WTC11 (cell line): ENCODE results near the gene ZBTB12. TPM values are rescaled to one million over a fixed set of nuclear protein-coding genes. Genes with fewer than 3 reads are reported as not detected.
"Not testable (repeated sequence)": the region's sequence is repeated elsewhere in the genome, so short reads cannot be mapped to it uniquely, and the experiment has no call there.

Experiments
- ATAC-seq: fragments of 200-7000 bp; cut with Tn5 transposase; 2 replicates; pipeline ENCODE4 v1.10.0; 2021; ENCODE audit warnings: mild to moderate bottlenecking, moderate library complexity
- CTCF ChIA-PET: fragments of 300-600 bp; sonication (Branson Sonifier 250); formaldehyde crosslinking; loops from one replicate; lab custom pipeline; 2021; ENCODE audit warnings: antibody characterized with exemption; lab: Charles Lee
- POLR2A ChIA-PET: fragments of 350-600 bp; sonication (Branson Sonifier 250); formaldehyde crosslinking; loops from one replicate; lab custom pipeline; 2021; ENCODE audit warnings: antibody characterized with exemption; lab: Charles Lee
- DNase-seq: peaks from one replicate; pipeline ENCODE4 v3.0.0; 2021; ENCODE audit warnings: low spot score
- H3K27ac Mint-ChIP-seq: 2 replicates; pipeline ENCODE4 v1.8.0; 2021; ENCODE audit warnings: mixed read lengths
- H3K27me3 Mint-ChIP-seq: 2 replicates; pipeline ENCODE4 v1.8.0; 2021; ENCODE audit warnings: low read depth, mild to moderate bottlenecking, moderate library complexity, mixed read lengths
- H3K36me3 Mint-ChIP-seq: 2 replicates; pipeline ENCODE4 v1.8.0; 2021; ENCODE audit warnings: mixed read lengths
- H3K4me1 Mint-ChIP-seq: 2 replicates; pipeline ENCODE4 v1.8.0; 2022; ENCODE audit warnings: mixed read lengths
- H3K4me3 Mint-ChIP-seq: 2 replicates; pipeline ENCODE4 v1.8.0; 2021; ENCODE audit warnings: mild to moderate bottlenecking, moderate library complexity, mixed read lengths
- H3K9me3 Mint-ChIP-seq: 2 replicates; pipeline ENCODE4 v1.8.0; 2021; ENCODE audit warnings: mixed read lengths
- ATF1 ChIP-seq: sonication (generic); formaldehyde crosslinking; IDR thresholded peaks from 2 replicates; pipeline ENCODE4 v1.8.1; 2023; ENCODE audit warnings: mild to moderate bottlenecking, moderate library complexity, missing genetic modification reagents
- GABPB1 ChIP-seq: sonication (generic); formaldehyde crosslinking; IDR thresholded peaks from 2 replicates; pipeline ENCODE4 v1.8.1; 2023; ENCODE audit warnings: mild to moderate bottlenecking, missing genetic modification reagents
- GRHL2 ChIP-seq: fragments of 250-450 bp; sonication (Bioruptor Pico); IDR thresholded peaks from 2 replicates; pipeline ENCODE4 v1.8.0; 2022; ENCODE audit warnings: mild to moderate bottlenecking, moderate library complexity; ENCODE audit not compliant: insufficient replicate concordance, severe bottlenecking
- KAT7 ChIP-seq: sonication (generic); formaldehyde crosslinking; IDR thresholded peaks from 2 replicates; pipeline ENCODE4 v1.8.1; 2023; ENCODE audit warnings: missing genetic modification reagents, mild to moderate bottlenecking, borderline replicate concordance
- NFE2L1 ChIP-seq: sonication (generic); formaldehyde crosslinking; IDR thresholded peaks from 2 replicates; pipeline ENCODE4 v1.8.1; 2023; ENCODE audit warnings: missing genetic modification reagents
- PRDM15 ChIP-seq: sonication (generic); formaldehyde crosslinking; IDR thresholded peaks from 2 replicates; pipeline ENCODE4 v1.8.0; 2022; ENCODE audit warnings: missing genetic modification reagents
- STAT6 ChIP-seq: sonication (generic); formaldehyde crosslinking; conservative IDR thresholded peaks from 2 replicates; pipeline ENCODE4 v1.8.1; 2023; ENCODE audit warnings: mild to moderate bottlenecking, low read depth, missing genetic modification reagents, moderate library complexity
- TEAD4 ChIP-seq: sonication (generic); formaldehyde crosslinking; IDR thresholded peaks from 2 replicates; pipeline ENCODE4 v1.8.0; 2022; ENCODE audit warnings: mild to moderate bottlenecking, missing genetic modification reagents
- total RNA-seq: library from RNA; stranded (reverse); gene quantifications from 3 replicates; pipeline ENCODE4 v1.2.3, GENCODE V29; 2021
- TF ChIP-seq, protein P1 (sequence below): sonication (generic); formaldehyde crosslinking; IDR thresholded peaks from 2 replicates; pipeline ENCODE4 v1.8.1; 2022; ENCODE audit warnings: low read depth, missing genetic modification reagents, borderline replicate concordance
- TF ChIP-seq, protein P2 (sequence below): sonication (generic); formaldehyde crosslinking; conservative IDR thresholded peaks from 2 replicates; pipeline ENCODE4 v1.8.1; 2022; ENCODE audit warnings: mild to moderate bottlenecking, missing genetic modification reagents
- TF ChIP-seq, protein P3 (sequence below): sonication (generic); formaldehyde crosslinking; IDR thresholded peaks from 2 replicates; pipeline ENCODE4 v1.8.1; 2022; ENCODE audit warnings: mild to moderate bottlenecking, moderate library complexity, missing genetic modification reagents
- TF ChIP-seq, protein P4 (sequence below): fragments of 200-600 bp; IDR thresholded peaks from 2 replicates; pipeline ENCODE4 v1.8.0; 2022; ENCODE audit warnings: antibody characterized with exemption
- TF ChIP-seq, protein P5 (sequence below): sonication (generic); formaldehyde crosslinking; IDR thresholded peaks from 2 replicates; pipeline ENCODE4 v1.8.1; 2023; ENCODE audit warnings: mild to moderate bottlenecking, missing genetic modification reagents, moderate library complexity

Gene ZBTB12
- total RNA-seq, 1 experiment from 2014 or later = 24.0 TPM

- TF ChIP-seq TEAD4 (CRISPR knock-in tag) = no peak
- TF ChIP-seq, protein P1, sequence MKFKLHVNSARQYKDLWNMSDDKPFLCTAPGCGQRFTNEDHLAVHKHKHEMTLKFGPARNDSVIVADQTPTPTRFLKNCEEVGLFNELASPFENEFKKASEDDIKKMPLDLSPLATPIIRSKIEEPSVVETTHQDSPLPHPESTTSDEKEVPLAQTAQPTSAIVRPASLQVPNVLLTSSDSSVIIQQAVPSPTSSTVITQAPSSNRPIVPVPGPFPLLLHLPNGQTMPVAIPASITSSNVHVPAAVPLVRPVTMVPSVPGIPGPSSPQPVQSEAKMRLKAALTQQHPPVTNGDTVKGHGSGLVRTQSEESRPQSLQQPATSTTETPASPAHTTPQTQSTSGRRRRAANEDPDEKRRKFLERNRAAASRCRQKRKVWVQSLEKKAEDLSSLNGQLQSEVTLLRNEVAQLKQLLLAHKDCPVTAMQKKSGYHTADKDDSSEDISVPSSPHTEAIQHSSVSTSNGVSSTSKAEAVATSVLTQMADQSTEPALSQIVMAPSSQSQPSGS (CRISPR knock-in tag) = no peak
- no peak for TF ChIP-seq KAT7
These were observed 13.5 kb upstream of the ZBTB12 start (continued) for GRCh38 chr6:31915351-31915750.

DNA sequence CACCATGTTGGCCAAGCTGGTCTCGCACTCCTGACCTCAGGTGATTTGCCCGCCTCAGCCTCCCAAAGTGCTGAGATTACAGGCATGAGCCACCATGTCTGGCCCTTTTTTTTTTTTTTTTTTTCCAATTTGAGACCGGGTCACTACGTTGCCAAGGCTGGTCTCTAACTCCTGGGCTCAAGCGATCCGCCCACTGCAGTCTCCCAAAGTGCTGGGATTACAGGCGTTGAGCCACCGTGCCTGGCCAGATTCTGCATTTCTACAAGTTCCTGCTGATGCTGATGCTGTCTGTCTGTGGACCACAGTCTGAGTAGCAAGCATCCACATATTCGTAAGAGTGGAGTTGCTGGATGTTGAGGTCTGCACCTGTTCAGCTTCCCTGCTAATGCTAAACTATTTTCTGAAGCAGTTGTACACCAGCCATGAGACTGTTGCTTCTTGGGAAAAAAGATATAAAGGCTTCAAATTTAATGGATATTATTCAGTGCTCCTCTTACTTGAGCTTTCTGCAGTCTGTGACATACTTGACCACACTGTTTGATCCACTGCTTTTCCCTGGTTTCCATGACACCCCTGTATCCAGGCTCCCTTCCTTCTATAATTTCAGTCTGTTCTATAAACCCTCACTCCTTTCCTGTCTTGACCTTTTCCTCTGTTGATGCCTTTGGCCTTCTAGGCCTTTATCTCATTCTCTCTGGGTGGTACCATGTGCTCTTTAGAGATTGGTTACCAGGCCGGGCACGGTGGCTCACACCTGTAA, 10.1 kb upstream of the ZBTB12 start:
- peaks cover 5% of the 10 kb centered on the region; the same call in 1 of the 2 replicates for H3K9me3 Mint-ChIP-seq
- POLR2A ChIA-PET = no interaction called here
- H3K4me1 Mint-ChIP-seq = no peaks in the 10 kb centered on the region
- H3K27ac Mint-ChIP-seq = no peak overlapping the region
- TF ChIP-seq PRDM15 (CRISPR knock-in tag) (no peak), ATF1 (no peak), GABPB1 (no peak), GRHL2 (no peak)
- TF ChIP-seq, protein P2, sequence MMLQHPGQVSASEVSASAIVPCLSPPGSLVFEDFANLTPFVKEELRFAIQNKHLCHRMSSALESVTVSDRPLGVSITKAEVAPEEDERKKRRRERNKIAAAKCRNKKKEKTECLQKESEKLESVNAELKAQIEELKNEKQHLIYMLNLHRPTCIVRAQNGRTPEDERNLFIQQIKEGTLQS (CRISPR knock-in tag) = no peak
- TF ChIP-seq, protein P3, sequence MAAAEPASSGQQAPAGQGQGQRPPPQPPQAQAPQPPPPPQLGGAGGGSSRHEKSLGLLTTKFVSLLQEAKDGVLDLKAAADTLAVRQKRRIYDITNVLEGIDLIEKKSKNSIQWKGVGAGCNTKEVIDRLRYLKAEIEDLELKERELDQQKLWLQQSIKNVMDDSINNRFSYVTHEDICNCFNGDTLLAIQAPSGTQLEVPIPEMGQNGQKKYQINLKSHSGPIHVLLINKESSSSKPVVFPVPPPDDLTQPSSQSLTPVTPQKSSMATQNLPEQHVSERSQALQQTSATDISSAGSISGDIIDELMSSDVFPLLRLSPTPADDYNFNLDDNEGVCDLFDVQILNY (CRISPR knock-in tag) = no peak
- DNase-seq (no peak), ATAC-seq (no peak)
- no peaks in the 10 kb centered on the region; the same call in none of the 2 replicates for H3K27me3 Mint-ChIP-seq
- no peak overlapping the region for H3K4me3 Mint-ChIP-seq
- no peaks in the 10 kb centered on the region for H3K36me3 Mint-ChIP-seq
- CTCF ChIA-PET = interaction anchor here (0.7 kb wide), 1 partner anchor 40 kb away, joined by 4 read pairs; no protein-coding TSS in a partner anchor

- DNase-seq, H3K9me3 Mint-ChIP-seq, H3K27ac Mint-ChIP-seq, H3K27me3 Mint-ChIP-seq, POLR2A ChIA-PET, H3K4me3 Mint-ChIP-seq, ATAC-seq, H3K4me1 Mint-ChIP-seq, H3K36me3 Mint-ChIP-seq: not testable (repeated sequence)
- CTCF ChIA-PET = interaction anchor here (0.6 to 1.7 kb wide), 3 partner anchors 14 to 44 kb away, joined by 3 to 4 read pairs (median 3); partner anchors contain the start of gene CFB
These were observed 7.4 kb upstream of the ZBTB12 start for GRCh38 chr6:31909298-31909697.

DNA sequence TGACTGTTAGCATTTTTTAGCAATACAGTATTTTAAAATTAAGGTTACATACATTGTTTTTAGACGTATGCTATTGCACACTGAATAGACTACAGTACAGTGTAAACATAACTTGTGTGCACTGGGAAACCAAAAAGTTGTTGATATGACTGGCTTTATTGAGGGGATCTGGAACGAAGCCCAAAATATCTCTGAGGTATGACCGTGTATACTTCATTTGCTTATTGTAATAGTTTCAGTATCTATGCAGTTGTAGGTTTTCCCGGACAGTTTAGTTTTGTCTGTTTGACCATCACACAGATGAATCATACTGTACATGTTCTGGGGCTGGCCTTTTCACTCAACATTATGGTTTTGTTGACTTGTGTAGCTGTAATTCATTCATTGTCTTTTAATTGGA, 6.9 kb upstream of the ZBTB12 start:
- H3K9me3 Mint-ChIP-seq = no peaks in the 10 kb centered on the region
- ATAC-seq (no peak), DNase-seq (no peak)
- CTCF ChIA-PET = interaction anchor here (1.0 to 1.7 kb wide), 2 partner anchors 15 to 37 kb away, joined by 3 to 4 read pairs; partner anchors contain the start of gene CFB
- no peaks in the 10 kb centered on the region for H3K36me3 Mint-ChIP-seq
- H3K27me3 Mint-ChIP-seq = peaks cover 5% of the 10 kb centered on the region
- H3K4me3 Mint-ChIP-seq = no peak overlapping the region
- POLR2A ChIA-PET = no interaction called here
- peaks cover 7% of the 10 kb centered on the region for H3K4me1 Mint-ChIP-seq
- no peak overlapping the region for H3K27ac Mint-ChIP-seq
- TF ChIP-seq STAT6 (CRISPR knock-in tag) (no peak), NFE2L1 (no peak)
- TF ChIP-seq, protein P1 (CRISPR knock-in tag) = no peak
- TF ChIP-seq, protein P4, sequence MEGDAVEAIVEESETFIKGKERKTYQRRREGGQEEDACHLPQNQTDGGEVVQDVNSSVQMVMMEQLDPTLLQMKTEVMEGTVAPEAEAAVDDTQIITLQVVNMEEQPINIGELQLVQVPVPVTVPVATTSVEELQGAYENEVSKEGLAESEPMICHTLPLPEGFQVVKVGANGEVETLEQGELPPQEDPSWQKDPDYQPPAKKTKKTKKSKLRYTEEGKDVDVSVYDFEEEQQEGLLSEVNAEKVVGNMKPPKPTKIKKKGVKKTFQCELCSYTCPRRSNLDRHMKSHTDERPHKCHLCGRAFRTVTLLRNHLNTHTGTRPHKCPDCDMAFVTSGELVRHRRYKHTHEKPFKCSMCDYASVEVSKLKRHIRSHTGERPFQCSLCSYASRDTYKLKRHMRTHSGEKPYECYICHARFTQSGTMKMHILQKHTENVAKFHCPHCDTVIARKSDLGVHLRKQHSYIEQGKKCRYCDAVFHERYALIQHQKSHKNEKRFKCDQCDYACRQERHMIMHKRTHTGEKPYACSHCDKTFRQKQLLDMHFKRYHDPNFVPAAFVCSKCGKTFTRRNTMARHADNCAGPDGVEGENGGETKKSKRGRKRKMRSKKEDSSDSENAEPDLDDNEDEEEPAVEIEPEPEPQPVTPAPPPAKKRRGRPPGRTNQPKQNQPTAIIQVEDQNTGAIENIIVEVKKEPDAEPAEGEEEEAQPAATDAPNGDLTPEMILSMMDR = no peak
- TF ChIP-seq, protein P5, sequence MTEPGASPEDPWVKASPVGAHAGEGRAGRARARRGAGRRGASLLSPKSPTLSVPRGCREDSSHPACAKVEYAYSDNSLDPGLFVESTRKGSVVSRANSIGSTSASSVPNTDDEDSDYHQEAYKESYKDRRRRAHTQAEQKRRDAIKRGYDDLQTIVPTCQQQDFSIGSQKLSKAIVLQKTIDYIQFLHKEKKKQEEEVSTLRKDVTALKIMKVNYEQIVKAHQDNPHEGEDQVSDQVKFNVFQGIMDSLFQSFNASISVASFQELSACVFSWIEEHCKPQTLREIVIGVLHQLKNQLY (CRISPR knock-in tag) = no peak
